GM19240 (cell line): ENCODE data around the gene EPB41L2.
A peak's percentile ranks its signal among the peaks of the same experiment; 100 is the strongest.

Source experiments
- DNase-seq: peaks from one replicate; pipeline ENCODE4 v3.0.0; 2011; ENCODE audit warnings: low spot score; ENCODE audit not compliant: insufficient read length

Gene EPB41L2

GRCh38 chr6:130872250-130873095 lies 190.6 kb downstream of the EPB41L2 start:
- peak; percentile 17 for DNase-seq

- DNase-seq = no peak
Observed at GRCh38 chr6:130870179-130870880, 192.7 kb downstream of the EPB41L2 start.

GRCh38 chr6:130869681-130870080 lies 193.4 kb downstream of the EPB41L2 start:
- DNase-seq = no peak

GRCh38 chr6:130865793-130866192 lies 197.3 kb downstream of the EPB41L2 start:
- DNase-seq = no peak

GRCh38 chr6:130864344-130864743 lies 198.7 kb downstream of the EPB41L2 start:
- DNase-seq = no peak

GRCh38 chr6:130863415-130864230 lies 199.4 kb downstream of the EPB41L2 start:
- DNase-seq = no peak

GRCh38 chr6:130862370-130862769 lies 200.7 kb downstream of the EPB41L2 start:
- no peak for DNase-seq

- DNase-seq = no peak
Observed at GRCh38 chr6:130859161-130859867, 203.7 kb downstream of the EPB41L2 start.

GRCh38 chr6:130858498-130859160 lies 204.4 kb downstream of the EPB41L2 start:
- no peak for DNase-seq

- DNase-seq = no peak
Observed at GRCh38 chr6:130858054-130858453, 205.0 kb downstream of the EPB41L2 start.

- DNase-seq = no peak
Observed at GRCh38 chr6:130853555-130854183, 209.4 kb downstream of the EPB41L2 start.

- no peak for DNase-seq
Observed at GRCh38 chr6:130852844-130853554, 210.0 kb downstream of the EPB41L2 start.

- DNase-seq = no peak
Observed at GRCh38 chr6:130851026-130851425, 212.0 kb downstream of the EPB41L2 start.

GRCh38 chr6:130849594-130849993 lies 213.5 kb downstream of the EPB41L2 start:
- DNase-seq = no peak

- no peak for DNase-seq
Observed at GRCh38 chr6:130848945-130849344, 214.1 kb downstream of the EPB41L2 start.

- DNase-seq = no peak
Observed at GRCh38 chr6:130847001-130847910, 215.8 kb downstream of the EPB41L2 start.

GRCh38 chr6:130846501-130846900 lies 216.5 kb downstream of the EPB41L2 start:
- DNase-seq = no peak

GRCh38 chr6:130843575-130844320 lies 219.3 kb downstream of the EPB41L2 start:
- no peak for DNase-seq
